Activated CD4-positive, CD25-positive, alpha-beta regulatory T cell (primary cell): ENCODE results near the gene KRTAP5-6.
A peak's percentile ranks its signal among the peaks of the same experiment; 100 is the strongest.

Experiments
- DNase-seq, 4 experiments: peaks; one replicate each; lab custom pipeline; 2025; lab: John Stamatoyannopoulos, UW

KRTAP5-6 gene, protein sequence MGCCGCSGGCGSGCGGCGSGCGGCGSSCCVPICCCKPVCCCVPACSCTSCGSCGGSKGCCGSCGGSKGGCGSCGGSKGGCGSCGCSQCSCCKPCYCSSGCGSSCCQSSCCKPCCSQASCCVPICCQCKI

DNA sequence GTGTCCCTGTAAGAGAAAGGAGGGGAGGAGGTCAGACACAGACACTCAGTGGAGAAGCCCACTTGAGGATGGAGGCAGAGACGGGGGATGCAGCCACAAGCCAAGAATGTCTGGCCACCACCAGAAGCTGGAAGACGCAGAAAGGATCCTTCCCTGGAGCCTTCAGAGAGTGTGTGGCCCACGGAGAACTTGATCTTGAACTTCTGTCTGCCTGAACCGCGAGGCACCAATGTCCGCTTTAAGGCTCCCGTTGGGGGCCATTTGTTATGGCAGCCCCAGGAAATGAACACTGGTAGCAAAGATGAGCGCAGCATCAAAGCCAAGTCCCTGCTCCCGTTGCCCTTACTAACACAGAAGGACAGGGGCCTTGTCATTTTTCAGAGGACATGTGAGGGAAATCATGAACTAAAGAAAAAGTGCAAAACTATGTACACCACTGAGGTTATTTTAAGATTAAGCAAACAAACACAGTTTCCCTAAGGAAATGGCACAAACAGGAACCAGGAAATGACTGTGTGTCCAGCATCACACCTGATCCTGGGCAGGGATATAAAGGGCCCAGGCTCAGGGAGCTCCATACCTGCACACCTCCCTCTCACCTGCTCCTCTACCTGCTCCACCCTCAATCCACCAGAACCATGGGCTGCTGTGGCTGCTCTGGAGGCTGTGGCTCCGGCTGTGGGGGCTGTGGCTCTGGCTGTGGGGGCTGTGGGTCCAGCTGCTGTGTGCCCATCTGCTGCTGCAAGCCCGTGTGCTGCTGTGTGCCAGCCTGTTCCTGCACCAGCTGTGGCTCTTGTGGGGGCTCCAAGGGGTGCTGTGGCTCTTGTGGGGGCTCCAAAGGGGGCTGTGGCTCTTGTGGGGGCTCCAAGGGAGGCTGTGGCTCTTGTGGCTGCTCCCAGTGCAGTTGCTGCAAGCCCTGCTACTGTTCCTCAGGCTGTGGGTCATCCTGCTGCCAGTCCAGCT, at the start of gene KRTAP5-6:
TSS of gene KRTAP5-6 (plus strand) at position 588 of the 963 bp plus-strand sequence. CDS start at position 639, 51 bp downstream.
- DNase-seq, result no peak

DNA sequence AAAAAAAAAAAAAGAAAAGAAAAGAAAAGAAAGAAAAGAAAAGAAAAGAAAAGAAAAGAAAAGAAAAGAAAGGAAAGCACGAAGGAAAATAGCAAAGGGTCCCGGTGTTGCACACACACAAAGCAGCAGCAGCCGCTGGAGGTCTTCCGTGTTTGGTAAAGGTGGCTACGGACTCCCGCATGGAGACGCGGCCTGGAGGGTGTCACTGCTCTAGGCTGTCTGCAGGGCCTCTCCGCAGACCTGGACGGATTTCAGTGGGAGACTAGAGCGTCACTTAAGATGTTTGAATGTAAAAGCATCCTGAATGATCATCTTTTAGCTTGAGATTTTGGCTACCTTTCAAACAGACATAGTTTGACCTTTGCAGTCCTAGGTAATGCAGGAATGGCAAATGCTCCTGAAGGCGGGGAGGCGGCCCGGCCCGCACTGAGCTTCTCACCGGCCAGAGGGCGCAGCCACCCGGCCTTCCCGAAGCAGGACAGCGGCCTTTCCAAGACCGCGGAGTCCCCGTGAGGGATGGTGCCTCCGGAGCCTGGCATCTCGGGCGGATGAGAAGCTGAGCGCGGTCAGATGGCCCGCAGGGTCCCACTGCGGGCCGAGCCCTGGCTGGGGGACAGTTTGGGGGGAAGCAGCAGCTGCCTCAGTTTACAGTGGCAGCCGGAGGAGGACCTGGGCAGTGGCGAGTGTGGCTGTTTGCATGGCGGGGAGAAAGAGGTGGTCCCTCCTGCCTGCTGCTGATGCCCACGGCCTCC, 48.9 kb upstream of the KRTAP5-6 start:
- no peak for DNase-seq

DNA sequence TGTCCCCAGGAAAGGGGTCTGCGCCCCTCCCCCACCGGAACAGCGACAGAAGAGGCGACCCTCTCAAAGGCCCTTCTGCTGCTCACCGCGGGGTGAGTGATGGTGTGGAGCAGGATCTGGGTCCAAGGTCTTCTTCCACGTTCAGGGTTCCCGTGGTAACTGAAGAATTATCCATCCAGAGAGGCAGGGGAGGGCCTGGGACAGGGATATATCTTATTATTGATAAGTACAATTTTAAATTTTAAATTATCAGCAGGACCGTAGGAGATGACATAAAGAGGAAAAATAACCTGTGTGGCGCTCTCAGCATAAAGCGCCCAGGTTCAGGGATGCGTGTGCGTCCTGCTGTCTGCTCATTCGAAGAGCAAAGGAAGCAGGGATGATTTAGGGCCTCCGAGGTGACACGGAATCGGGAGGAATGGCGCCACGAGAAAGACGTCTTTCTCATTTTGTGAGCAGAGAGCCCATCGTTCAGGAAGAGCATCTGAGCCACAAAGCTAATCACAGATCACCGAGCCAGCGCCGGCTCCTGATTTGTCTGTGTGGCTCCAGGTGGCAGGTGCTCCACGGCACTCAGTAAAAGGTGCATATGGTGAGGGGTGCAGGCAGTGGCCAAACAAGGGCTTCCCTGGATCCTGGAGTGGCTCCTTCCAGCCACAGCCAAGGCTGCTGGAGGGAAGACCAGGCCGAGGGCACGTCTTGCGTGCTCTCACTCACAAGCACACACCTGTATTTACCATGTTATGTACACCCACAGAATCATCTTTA, 48.2 kb upstream of the KRTAP5-6 start:
- no peak for DNase-seq

DNA sequence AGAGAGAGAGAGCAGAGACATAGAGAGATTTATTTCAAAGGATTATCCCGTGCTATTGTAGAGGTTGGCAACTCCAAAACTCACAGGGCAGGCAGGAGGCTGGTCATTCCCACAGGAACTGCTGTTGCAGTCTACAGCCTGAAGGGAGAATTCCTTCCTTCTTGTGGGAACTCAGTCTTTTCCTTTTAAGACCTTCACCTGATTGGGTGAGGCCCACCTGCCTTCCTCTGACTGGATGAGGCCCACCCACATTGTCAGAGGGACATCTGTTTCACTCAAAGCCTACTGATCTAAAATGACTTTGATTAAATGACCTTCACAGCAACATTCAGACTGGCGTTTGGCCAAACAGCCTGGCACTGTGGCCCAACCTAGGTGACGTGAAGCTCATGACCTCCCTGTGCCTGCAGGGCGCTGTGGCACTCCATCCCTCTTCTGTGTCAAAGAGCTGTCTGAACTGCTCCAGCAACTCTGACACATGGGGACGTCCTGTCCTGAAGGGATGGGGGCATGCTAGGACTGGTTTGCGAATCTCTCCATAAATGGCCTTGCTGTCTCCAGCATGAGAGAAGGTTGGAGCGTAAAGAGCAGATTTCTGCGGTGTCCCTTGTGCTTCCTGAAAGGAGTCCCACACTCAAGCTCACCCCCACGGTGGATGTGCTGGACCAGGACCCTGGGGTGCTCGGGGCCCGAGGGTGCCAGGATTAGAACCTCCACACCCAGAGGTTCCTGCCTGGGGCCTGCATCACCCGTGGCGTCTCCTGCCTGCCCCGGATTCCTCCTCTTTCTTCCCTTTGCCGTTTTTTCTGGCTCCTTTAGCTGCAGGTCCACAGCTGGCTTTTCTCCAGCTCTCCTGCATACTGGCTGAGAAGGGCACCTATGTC, 46.7 kb upstream of the KRTAP5-6 start:
- DNase-seq, result no peak

DNA sequence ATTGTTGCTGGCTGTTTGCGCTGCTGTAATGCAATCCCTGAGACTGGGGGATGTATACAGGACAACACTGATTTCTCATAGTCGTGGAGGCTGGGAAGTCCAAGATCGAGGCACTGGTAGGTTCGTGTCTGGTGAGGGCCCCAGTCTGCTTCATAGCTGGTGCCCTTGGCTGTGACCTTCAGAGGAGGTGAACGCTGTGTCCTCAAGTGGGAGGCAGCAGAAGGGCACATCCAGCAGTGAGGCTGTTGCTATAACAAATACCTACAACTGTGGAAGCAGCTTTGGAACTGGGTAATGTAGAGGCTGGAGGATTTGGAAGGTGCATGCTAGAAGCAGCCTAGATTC, 46.1 kb upstream of the KRTAP5-6 start:
- DNase-seq, result no peak

DNA sequence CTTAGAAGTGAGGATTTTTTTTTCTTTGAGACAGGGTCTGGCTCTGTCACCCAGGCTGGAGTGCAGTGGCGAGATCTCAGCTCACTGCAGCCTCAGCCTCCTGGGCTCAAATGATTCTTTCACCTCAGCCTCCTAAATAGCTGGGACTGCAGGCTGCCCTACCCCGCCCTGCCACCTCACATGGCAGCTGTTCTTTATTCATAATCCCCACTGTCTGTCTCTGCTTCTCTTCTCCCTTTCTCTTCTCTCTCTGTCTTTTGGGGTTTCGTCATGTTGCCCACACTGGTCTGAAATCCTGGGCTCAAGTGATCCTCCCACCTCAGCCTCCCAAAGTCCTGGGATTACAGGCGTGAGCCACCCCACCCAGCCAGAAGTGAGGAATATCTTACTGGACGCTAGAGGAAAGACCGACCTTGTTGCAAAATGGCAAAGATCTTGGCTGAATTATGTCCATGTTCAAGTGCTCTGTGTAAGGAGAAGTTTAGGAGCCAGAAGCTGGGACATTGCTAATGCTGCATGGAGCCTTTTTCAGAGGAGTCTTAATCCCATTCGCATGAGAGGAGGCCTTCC, 45.5 kb upstream of the KRTAP5-6 start:
- no peak for DNase-seq

DNA sequence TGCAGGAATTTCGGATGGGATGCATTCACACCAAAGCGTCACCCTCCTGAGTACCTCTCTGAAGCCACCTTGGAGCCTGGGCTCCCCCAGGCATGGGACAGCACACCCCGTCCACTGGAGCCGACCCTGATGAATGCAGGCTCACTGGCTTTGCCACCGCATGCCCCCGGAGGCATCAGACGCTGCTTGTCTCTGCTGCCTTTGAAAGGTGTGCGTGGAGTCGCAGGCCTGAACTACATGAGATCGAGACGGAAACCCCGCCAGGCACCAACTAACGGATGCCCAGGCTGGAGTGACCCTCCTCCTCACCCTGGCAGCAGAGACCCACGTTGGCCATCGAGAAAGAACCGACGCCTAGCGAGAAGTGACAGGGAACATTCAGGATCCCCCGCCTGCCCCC, 45.0 kb upstream of the KRTAP5-6 start:
- no peak for DNase-seq

DNA sequence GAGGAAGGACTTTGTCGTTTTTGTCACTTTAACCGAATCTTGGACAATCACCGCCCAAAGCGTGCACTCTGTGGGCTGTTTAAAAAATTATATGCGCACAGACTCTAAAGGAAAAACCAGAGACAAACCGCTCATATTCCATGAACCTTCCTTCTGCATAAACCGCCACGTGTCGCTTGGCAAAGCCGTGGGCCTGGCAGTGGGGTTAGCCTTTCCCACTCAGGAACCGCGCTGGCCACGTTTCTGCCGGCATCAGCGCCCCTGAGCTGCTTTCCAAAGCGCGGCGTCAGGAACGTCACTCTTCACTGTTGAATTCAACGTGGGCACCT, 44.6 kb upstream of the KRTAP5-6 start:
- DNase-seq, result no peak

DNA sequence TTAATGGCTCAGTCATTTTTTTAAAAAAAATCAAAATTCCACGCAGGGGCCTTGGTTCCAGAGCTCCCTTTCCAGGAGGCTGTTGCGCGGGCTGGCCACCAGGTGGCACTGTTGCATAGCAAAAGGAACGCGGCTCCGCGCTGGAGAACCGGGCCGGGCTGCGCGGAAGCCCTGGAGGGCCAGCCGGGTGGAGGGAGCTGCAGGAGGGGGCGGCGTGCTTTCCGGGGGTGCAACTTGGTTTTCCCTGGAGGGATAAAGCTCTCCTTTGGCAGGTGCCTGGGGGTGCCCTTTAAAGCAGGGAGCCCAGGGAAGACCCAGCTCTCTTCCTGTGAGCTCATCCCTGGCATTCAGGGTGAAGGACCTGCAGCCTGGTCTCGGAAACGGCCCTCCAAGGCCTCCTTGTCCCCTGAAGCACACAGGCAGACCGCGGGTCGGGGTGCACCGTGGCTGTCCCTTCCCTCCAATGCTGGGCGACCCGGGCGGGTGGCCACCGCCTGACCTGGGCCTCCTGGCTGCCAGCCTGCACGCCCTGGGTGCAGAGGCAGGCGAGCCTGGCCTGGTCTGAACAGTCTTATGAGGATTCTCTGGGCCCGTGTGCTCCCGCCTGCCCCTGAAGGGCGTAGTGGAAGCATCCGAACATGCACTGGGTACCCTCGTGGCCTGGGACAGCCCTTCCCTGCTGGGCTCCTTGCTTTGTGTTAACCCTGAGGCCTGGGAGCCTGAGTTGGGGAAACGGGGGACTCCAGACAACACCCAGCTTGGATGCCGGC, 44.0 kb upstream of the KRTAP5-6 start:
- DNase-seq, result peak; percentile 61 to 70 (median 66)

DNA sequence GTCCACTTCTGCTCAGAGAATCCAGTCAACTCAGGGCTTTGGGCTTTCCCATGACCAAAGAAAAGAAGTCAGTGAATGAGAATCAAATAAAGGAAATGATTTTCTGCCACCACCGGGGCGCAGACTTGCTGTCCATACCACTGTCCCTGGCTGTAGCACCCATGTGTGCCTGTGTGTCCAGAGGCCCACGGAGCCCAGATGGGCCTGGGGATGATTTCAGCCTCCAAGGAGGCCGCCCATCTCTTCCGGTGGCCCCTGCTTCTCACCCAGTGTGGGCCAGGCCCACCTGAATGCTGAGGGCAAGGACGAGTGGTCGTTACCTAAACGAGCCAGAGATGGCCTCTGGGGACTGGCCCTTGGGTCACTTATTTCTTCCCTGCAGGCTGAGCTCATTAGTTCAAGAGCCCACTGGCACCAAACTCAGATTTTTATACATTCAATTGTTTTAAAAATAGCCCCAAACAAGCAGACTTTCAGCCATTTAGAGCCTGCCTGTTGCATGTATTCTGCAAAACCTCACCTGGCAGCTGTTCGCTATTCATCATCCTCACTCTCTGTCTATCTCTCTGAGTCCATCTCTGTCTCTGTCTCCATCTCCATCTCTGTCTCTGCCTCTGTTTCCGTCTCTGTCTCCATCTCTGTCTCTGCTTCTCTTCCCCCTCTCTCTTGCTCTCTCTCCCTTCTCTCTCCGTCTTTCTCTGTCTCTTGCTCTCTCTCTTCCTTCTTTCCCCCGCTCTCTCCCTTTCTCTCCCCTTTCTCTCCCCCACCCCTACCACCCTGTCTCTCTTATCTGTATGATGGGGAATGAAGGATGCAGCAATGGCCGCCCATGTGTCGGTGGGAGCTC, 43.2 kb upstream of the KRTAP5-6 start:
- no peak for DNase-seq

DNA sequence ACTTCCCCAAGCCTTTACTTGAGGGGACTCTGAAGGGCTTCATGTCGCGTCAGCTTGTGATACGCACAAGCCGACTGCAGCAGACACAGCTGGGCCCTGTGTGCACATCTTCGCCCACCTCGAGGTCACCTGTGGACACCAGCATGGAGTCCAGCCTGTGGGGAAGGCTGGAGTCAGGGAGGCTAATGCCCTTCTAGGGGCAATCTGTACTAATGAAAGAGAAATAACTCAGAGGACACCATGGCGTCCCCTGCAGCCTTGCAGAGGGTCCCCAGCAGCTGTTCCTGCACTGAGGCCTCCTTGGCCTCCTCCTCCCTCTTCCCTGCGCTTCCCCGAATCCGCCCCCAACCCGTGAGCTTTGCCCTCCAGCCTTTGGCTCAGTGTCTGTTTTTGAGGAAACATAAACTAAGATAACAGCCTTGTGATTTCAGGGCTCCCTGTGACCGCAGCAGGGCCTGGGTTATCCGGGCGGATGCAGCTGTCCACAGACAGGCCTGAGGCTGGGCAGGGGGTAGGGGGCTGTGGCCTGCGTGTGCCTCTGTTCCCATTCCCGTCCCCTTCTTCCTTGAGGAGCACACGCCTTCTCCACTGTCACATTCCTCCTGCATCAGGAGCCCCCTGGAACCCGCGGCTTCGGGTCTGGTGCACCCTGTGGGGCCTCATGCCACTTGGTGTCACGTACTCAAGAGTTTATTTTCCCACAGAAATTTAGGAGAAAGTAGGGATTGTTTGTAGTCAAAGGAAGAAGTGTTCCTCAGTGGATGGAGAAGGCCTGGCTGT, 42.4 kb upstream of the KRTAP5-6 start:
- DNase-seq, result no peak

DNA sequence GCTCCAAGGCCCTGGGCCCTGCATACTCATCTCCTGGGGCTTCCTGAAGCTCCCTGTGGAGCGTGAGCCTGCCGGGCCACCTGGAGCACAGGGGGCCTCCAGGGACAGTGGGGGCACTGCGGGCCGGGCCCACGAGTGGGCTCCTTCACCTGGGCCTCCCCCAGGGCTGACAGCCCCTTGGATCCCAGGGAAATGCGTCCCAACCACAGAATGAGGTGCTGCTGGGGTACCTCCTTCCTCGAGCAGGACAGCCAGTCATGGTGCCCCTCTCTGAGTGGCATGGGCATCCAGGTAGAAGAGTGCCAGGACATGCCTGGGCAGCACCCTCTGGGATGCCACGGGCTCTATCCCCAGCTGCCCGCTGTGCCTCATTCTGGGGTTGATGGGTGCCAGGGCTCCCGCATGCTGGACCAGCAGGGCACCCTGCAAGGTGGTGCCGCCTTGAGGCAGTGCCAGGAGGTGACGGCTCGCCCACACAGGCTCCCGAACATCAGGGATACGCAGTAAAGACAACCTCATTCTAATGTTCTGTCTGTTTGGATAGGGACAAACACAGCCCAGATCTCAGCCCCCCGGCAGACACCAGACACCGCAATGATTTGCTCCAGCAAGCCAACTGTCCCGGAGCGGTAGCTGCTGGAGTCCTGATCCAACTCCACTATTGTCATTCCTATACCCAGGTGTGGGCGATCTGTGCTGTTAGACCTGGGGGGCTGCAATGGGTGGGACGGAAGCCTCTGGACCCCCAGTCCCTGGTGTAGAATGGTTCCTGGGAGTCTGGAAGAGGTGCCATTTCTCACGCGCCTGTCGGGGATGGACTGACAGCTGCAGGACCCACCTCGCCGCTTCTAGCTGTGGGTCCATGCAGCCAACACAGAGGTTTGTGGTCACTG, 41.6 kb upstream of the KRTAP5-6 start:
- DNase-seq, result no peak

DNA sequence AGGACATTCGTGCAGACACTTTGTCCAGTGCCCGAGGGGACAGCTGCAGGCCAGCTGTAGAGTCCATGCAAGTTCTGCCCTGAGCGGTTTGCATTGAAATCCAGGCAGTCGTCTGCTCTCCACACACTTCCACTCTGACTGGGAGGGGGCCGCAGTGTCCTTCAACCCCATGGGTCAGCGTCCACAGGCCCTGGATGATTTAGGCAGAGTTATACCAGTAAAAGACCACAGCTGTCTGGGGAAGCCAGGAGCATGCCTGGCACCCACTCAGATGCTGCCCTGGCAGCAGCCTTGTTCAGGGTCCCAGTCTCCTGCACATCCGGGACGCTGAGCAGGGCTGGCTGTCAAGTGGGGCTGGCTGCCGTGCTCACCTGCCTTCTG, 40.9 kb upstream of the KRTAP5-6 start:
- no peak for DNase-seq

DNA sequence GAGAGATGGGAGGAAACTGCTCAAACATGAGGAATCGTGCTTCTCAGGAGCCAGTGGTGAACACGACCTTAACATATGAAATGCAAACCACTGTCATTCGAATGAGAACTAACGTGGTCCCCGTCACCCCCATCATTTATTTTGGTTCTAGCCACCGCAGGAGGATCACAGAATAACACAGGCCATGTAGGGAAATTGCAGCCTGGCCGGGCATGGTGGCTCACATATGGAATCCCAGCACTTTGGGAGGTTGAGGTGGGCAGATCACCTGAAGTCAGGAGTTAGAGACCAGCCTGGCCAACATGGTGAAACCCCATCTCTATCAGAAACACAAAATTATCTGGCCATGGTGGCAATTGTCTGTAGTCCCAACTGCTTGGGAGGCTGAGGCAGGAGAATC, 40.3 kb upstream of the KRTAP5-6 start:
- DNase-seq, result no peak

DNA sequence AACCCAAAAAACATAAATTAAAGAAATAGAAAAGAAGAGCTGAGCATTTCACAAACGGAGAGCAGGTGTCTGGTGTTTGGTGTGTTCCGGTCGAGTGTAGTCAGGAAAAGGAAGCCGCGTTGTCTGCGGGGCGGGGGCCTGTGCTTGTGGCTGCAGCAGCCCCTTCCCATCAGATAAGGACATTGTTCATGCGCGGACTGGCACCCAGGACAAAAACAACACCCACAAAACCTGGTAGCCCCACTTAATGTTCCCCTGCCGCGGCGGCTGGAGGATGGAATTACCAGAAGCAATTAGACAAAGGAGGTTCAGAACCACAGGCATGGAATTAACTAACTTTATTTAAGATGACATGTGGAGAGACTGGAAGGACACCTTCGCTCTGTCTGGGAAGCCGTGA, 37.5 kb upstream of the KRTAP5-6 start:
- DNase-seq, result no peak

DNA sequence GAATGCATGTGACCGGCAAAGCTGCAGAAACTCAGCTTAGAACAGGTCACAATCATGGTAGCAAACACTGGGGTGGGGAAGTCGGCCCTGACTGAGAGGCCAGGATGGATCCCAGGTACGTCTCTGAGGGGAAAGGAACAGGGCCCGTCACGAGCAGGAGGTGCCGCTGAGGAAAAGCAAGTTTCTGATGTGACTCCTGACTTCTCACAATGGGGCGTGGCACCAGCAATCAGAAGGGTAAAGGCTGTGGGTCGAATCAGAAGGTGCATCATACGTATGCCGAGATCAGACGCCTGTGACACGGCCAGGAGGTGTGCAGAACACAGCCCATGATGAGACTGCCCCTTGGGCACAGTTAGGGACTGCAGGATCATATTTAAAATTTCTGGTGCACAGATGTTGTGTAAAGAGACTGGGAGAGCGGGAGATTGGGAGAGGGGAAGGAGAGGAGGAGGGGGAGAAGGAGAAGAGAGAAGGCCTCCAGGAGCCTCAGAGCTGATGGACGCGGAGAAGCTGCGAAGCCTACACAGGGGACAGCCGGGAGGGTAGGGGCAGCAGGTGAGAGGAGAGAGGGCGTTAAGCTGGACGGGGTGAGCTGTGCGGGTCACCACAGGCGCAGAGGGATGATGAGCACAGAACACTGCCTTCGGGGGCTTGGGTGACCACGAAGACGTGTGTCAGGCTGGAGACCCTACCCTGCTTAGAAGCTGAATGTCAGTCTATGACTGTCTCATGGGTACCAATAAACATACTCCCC, 36.7 kb upstream of the KRTAP5-6 start:
- no peak for DNase-seq
